Osteocyte (in vitro differentiated cells): Measurements from ENCODE around the gene SYT8. TPM values are rescaled to one million over a fixed set of nuclear protein-coding genes. Genes with fewer than 3 reads are reported as not detected.

Experiments used
- DNase-seq: peaks from one replicate; pipeline ENCODE4 v3.0.0; 2021; ENCODE audit warnings: mixed read lengths; ENCODE audit not compliant: unreplicated experiment; ENCODE audit errors: extremely low spot score
- H3K27ac Mint-ChIP-seq: one replicate; pipeline ENCODE4 v1.8.0; 2021; ENCODE audit warnings: mild to moderate bottlenecking, mixed read lengths; ENCODE audit not compliant: unreplicated experiment
- H3K27me3 Mint-ChIP-seq: one replicate; pipeline ENCODE4 v1.8.0; 2021; ENCODE audit warnings: mixed read lengths; ENCODE audit not compliant: unreplicated experiment
- H3K36me3 Mint-ChIP-seq: one replicate; pipeline ENCODE4 v1.8.0; 2021; ENCODE audit warnings: mixed read lengths; ENCODE audit not compliant: unreplicated experiment
- H3K4me1 Mint-ChIP-seq: one replicate; pipeline ENCODE4 v1.8.0; 2021; ENCODE audit warnings: mixed read lengths; ENCODE audit not compliant: unreplicated experiment
- H3K4me3 Mint-ChIP-seq: one replicate; pipeline ENCODE4 v1.8.0; 2021; ENCODE audit warnings: mild to moderate bottlenecking, moderate library complexity, mixed read lengths; ENCODE audit not compliant: unreplicated experiment
- H3K9me3 Mint-ChIP-seq: one replicate; pipeline ENCODE4 v1.8.0; 2021; ENCODE audit warnings: mixed read lengths; ENCODE audit not compliant: unreplicated experiment
- CTCF ChIP-seq: fragments of 200-600 bp; sonication (generic); IDR thresholded peaks from 2 replicates; pipeline ENCODE4 v1.5.0; 2021; ENCODE audit warnings: antibody characterized with exemption, mild to moderate bottlenecking, moderate library complexity
- total RNA-seq: library from RNA; stranded (reverse); gene quantifications from 2 replicates; pipeline ENCODE4 v1.2.1, GENCODE V29; 2021

The SYT8 gene
- total RNA-seq, 1 donor from 2014 or later: 6.2 TPM

DNA sequence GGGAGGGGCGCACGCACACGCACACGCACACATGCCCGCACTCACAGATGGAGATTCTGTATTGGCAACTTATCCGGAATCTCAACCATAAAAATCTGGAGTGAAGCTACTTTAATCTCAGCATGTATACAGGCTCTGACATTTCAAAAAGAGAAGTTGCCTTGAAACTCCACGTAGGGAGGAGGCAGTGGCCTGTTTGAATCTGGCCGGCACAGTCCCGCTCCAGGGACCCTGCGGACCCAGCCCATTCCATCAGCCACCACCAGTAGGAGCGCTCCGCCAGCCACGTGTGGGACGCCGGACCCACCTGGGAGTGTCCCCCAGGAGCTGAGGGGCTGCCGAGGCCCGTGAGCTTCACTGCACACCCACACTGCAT, 1.9 kb upstream of the SYT8 start:
- no peaks in the 10 kb centered on the region for H3K36me3 Mint-ChIP-seq
- H3K4me1 Mint-ChIP-seq: peaks cover 59% of the 10 kb centered on the region
- H3K9me3 Mint-ChIP-seq: no peaks in the 10 kb centered on the region
- no peak for TF ChIP-seq CTCF
- H3K27ac Mint-ChIP-seq: no peak overlapping the region
- DNase-seq: no peak
- no peaks in the 10 kb centered on the region for H3K27me3 Mint-ChIP-seq
- H3K4me3 Mint-ChIP-seq: no peak overlapping the region

DNA sequence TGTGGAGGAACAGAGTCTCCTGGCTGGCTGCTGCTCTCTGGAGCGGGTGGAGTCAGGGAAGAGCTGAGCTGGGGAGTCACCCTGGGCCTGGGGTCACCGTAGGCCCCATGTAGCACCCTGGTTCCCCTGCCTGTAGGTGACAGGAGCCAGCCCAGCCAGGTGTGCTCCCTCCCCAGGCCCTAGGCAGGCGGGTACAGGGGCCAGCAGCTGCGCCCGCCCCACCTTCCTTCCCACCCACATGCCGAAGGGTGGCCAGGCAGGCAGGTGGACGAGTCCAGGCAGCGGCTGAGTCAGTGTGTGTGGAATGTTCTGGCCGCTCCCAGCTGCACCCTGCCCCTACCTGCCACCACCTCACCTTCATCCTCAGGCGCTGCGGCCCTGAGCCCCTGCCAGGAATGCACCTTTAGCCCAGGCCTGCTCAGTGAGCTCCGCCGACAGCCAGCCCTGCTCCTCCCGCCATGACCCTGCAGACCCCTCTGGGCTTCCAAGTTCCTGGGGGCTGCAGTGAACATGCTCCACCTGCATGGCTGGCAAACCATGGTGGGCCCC, 654 bp upstream of the SYT8 start:
- H3K4me3 Mint-ChIP-seq: no peak overlapping the region
- H3K4me1 Mint-ChIP-seq: peaks cover 47% of the 10 kb centered on the region
- no peak overlapping the region for H3K27ac Mint-ChIP-seq
- H3K36me3 Mint-ChIP-seq: no peaks in the 10 kb centered on the region
- TF ChIP-seq CTCF: no peak
- H3K27me3 Mint-ChIP-seq: no peaks in the 10 kb centered on the region
- DNase-seq: no peak
- no peaks in the 10 kb centered on the region for H3K9me3 Mint-ChIP-seq

DNA sequence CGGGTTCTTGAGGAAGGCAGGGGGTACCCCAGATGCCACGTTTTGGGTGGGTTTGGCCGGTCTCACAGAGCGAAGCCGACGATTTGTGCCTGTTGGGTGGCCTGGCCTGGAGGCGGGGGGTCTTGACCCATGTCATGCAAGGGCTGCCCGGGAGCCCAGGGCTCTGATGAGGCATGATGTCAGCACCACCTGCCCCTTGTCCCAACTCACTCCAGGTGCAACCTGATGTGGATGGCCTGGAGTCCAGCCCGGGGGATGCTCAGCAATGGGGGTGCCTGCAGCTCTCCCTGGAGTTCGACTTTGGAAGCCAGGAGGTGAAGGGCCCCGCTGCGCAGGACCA, 851 bp downstream of the SYT8 start:
- no peak overlapping the region for H3K4me3 Mint-ChIP-seq
- no peak for DNase-seq
- no peak overlapping the region for H3K27ac Mint-ChIP-seq
- H3K4me1 Mint-ChIP-seq: peaks cover 34% of the 10 kb centered on the region
- no peak for TF ChIP-seq CTCF
- no peaks in the 10 kb centered on the region for H3K9me3 Mint-ChIP-seq
- no peaks in the 10 kb centered on the region for H3K36me3 Mint-ChIP-seq
- no peaks in the 10 kb centered on the region for H3K27me3 Mint-ChIP-seq

DNA sequence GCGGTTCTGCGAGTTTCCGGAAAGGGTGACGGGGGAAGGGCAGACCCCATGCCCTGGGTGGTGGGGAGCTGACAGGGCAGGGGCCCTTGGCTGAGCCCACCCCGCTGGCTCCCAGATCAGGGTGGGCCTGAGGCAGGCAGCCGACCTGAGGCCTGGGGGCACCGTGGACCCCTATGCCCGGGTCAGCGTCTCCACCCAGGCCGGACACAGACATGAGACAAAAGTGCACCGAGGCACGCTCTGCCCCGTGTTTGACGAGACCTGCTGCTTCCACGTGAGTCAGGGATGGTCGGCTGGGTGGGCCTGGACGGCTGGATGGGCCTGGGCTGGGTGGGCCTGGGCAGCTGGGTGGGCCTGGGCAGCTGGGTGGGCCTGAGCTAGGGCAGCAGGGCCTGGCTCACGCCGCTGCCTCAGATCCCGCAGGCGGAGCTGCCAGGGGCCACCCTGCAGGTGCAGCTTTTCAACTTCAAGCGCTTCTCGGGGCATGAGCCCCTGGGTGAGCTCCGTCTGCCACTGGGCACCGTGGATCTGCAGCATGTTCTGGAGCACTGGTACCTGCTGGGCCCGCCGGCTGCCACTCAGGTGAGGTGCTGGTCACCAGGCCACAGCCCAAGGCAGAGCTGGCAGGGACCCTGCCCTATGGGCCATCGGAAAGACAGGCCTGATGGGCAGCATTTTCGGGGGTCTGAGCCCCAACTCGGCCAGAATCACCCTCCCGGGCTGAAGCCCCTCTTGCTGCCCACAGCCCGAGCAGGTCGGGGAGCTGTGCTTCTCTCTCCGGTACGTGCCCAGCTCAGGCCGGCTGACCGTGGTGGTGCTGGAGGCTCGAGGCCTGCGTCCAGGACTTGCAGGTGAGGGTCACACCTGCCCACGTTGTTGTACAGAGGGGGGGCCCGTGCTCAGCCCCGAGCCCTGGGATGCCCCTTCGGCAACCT, 1.5 kb downstream of the SYT8 start:
- Mint-ChIP-seq H3K27ac (no peak overlapping the region), H3K4me3 (no peak overlapping the region), H3K27me3 (no peaks in the 10 kb centered on the region), H3K9me3 (no peaks in the 10 kb centered on the region), H3K4me1 (peaks cover 30% of the 10 kb centered on the region), H3K36me3 (no peaks in the 10 kb centered on the region)
- no peak for DNase-seq
- TF ChIP-seq CTCF: no peak
